Renal cortical epithelial cell (primary cell): ENCODE results near the gene MAPK9. TPM values are rescaled to one million over a fixed set of nuclear protein-coding genes. Genes with fewer than 3 reads are reported as not detected.
"Not testable (repeated sequence)": the region's sequence is repeated elsewhere in the genome, so short reads cannot be mapped to it uniquely, and the experiment has no call there.

Experiments
- DNase-seq: peaks from one replicate; pipeline ENCODE4 v3.0.0-alpha.2; 2011; ENCODE audit warnings: low read depth
- total RNA-seq: library from RNA; depleted of rRNA; stranded (reverse); fragments of >200 nt; gene quantifications from 2 replicates; pipeline ENCODE4 v1.2.3, GENCODE V29; 2014

MAPK9 gene
- total RNA-seq, 1 donor from 2014 or later: 32.3 TPM

DNA sequence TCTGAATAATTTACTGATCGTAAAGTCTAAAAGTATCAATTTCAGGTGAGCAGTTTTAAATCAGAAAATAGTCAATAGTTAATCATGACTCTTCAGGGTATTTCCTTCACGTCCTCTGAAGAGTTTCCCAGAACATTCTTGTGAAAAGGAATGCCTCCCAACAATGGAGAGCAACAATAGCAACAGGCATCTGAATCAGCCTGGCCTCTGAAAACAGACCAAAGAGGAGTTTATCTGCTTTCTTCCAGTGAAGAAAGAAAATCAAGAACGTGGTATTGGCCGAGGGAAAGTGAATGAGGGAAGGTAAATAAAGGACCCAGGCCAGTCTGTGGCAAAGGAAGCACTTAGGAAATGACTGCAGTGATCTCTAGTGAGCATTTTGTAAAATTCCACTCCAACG lies 56.8 kb downstream of the MAPK9 start:
- no peak for DNase-seq

DNA sequence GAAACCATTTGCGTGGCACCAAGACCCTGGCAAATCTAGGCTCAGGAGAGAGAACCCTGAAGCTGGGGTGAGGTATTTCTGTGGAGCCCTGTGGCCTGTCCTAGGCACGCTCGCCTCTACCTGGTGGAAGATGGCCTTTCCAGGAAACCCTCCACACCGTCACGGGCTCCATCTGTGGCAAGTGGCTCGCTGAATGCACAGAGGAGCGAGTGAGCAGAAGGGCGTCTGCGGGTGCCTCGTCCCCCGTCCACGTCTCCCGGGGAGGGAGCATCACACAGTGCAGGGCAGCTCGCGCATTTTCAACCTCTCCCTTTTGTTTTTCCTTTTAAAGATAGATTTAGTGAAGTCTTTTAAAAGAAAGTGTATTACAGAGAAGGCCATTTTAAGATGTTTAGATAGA lies 57.6 kb downstream of the MAPK9 start:
- no peak for DNase-seq

DNA sequence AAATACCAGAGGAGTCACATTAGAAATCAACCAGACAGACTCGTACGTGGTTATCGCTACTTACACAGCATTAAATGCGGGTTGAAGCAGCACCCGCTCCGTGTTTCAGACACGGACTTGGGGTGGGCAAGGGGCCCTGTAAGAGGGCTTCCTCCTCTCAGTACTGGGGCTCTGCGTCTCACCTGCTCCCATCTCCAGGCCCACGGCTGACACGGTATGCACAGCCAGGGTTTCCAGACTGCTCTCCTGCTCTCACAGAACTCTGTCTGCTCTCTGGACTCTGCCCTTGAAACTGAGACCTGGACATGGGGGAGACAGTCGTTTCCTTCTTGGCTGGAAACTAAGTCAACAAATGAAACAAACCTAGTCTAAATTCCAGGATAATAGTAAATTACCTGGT lies 58.2 kb downstream of the MAPK9 start:
- no peak for DNase-seq

DNA sequence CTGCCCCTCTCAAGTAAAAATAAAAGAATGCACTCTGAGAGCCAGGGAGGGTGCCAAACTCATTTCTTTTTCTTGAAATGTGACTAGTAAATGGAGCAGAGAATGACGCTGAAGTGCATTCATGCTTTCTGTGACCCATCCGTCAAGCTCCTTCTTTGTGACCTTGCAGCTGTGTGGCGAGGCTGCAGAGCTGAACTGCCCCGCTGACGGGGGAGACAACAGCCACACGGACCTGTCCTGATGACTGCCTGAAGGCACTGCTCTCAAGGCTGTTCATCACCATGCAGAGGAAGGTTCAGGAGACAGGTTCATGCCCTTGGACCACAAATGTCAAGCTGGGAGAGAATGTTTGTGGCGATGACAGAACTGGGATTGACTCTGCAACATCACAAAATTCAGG lies 61.9 kb downstream of the MAPK9 start:
- DNase-seq: no peak

DNA sequence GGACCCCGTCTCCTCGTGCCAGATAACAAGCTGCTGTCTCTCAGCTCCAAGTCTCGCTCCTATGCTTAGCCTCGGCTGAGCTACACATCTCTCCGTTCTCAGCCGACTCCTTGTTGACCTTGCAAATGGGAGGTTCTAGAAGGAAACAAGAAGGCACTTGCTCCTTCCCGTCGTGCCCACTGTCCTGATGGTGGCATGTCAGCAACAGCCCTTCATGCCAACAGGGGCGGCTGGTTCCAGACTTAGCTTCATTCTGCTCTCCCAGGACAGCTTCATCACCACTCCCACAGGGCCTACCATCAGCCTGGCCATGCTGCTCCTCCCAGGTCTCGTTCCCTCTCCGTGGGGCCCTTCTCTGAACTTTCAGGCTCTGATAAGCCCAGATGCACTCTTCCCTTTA lies 69.8 kb downstream of the MAPK9 start:
- DNase-seq: no peak

DNA sequence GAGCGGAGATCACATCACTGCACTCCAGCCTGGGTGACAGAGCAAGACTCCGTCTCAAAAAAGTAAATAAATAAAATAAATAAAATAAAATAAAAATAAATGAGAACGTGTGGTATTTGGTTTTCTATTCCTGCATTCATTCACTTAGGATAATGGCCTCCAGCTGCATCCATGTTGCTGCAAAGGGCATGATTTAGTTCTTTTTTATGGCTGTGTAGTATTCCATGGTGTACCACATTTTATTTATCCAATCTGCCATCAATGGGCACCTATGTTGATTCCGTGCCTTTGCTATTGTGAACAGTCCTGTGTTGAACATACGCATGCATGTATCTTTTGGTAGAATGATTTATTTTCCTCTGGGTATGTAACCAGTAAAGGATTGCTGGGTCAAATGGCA lies 74.1 kb downstream of the MAPK9 start:
- DNase-seq: no peak

DNA sequence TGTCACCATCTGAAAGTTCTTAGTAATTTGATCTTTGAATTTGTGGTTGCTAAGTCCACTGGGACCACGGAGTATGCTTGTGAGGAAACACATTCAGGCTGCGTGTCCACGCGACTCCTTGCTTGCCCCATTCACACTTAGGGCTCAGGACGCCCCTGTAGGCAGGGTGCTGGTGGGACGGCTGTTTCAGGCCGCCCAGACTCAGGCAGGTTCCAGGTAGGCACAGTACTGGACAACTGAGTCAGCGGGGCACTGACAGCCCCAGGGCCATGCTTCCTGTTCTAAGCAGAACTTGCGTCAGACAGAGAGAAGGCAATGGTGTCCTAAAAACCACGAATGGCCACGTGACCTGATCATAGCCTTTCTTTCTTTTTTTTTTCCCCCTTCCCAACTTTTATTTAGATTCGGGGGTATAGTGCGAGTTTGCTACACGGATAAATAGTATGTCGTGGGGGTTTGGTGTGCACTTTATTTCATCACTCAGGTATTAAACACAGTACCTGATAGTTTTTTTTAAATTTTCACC lies 75.2 kb downstream of the MAPK9 start:
- no peak for DNase-seq

DNA sequence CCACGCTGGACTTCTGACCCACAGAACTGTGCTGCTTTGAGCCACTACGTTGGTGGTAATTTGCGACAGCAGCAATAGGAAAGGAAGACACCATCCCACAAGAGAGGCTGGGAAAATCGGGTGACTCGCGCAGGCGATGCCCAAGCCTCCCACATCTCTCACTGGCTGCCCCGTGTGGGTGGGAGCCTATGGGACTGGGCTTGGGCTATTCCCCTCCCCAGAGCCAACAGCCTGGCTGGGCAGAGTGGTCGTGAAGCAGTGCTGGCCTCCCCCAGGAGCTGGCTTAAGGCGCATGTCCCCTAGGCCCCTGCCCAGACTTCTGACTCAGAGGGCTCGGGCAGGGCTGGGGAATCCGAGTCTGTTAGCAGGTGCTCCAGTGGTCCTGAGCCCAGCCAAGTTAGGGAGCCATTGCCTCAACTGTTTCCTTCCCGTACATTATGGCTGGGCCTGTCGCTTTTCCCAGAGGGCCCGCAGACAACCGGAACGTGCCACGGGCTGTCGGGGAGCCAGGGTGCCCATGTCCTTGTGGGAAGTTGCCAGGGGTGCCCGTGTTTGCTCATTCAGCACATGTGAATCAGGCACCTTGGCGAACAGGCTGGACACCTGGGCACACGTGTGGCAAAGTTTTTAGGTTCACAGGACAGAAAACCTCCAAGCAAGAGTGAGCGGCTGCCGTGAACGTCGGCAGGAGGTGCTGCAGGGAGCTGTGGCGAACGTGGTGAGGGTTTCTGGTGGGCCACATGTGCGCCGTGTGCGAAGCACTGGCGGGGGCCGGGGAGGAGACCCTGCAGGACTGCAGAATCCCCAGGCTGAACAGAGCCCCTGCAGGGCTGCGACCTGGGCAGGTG lies 75.9 kb downstream of the MAPK9 start:
- no peak for DNase-seq

DNA sequence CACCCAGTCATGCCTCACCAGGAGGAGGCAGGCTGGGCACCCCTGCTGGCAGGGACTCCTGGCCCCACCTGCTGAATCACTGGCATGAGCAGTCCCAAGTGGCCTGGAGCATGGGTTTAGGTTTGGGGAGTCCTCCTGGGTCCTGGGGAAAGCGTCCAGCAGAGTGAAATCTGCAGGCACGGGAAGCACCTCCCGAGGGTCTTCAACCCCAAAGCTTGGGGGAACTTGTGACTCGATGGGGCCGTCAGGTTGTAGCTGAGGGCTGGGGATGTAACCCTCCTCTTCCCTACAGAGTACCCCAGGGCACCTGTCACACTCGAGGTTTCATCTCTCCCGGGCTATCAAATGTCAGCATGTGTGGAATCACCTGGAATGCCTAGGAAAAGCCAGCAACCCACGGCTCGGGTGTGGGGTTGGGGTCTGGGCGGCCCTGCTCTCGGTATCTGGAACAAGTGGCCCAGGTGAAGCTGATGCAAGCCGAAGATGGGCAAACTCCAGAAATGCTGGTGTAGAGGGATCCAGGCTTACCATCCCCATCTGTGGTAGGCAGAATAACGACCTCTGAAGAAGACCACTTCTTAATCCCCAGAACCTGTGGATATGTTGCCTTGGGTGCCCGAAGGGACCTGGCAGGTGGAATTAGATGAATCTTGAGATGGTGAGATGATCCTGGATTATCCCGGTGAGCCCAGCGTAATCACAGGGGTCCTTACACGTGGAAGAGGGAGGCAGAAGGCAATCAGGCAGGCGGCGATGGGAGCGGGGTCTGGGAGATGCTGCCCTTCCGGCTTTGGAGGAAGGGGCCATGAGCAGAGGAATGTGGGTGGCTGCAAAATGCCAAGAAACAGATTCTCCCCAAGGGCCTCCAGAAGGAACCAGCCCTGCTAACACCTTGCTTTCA lies 76.8 kb downstream of the MAPK9 start:
- no peak for DNase-seq

DNA sequence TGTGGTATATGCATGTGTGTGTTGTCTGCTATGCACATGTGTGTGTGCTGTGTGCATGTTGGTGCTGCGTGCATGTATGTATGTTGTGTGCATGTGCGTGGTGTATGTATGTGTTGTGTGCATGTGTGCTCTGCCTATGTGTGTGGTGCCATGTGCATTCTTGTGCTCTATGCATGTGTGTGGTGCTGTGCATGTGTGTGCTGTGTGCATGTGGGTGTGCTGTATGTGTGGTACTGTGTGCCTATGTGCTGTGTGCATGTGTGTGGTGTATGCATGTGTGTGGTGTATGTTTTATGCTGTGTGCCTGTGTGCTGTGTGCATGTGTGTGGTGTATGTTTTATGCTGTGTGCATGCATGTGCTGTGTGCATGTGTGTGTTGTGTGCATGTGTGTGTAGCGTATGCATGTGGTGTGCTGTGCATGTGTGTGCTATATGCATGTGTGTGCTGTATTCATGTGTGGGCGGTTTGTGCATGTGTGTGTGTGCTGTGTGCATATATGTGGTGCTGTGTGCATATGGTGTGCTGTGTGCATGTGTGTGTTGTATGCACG lies 78.2 kb downstream of the MAPK9 start:
- DNase-seq: no peak

DNA sequence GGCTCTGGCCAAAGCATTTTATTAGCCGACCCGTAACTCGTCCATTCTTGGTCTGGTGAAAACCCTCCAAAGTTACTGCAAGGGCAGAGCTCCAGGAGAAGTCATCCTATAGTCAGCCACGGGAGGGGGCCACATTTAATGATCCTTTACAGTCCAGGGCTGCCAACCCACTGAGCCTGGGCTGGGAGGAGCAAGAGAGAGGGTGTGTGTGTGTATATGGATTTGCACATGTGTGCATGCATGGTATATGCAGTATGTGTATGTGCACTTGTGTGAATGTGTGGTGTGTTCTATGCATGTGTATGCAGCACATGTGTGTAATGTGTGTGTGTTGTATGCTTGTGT lies 78.7 kb downstream of the MAPK9 start:
- no peak for DNase-seq

DNA sequence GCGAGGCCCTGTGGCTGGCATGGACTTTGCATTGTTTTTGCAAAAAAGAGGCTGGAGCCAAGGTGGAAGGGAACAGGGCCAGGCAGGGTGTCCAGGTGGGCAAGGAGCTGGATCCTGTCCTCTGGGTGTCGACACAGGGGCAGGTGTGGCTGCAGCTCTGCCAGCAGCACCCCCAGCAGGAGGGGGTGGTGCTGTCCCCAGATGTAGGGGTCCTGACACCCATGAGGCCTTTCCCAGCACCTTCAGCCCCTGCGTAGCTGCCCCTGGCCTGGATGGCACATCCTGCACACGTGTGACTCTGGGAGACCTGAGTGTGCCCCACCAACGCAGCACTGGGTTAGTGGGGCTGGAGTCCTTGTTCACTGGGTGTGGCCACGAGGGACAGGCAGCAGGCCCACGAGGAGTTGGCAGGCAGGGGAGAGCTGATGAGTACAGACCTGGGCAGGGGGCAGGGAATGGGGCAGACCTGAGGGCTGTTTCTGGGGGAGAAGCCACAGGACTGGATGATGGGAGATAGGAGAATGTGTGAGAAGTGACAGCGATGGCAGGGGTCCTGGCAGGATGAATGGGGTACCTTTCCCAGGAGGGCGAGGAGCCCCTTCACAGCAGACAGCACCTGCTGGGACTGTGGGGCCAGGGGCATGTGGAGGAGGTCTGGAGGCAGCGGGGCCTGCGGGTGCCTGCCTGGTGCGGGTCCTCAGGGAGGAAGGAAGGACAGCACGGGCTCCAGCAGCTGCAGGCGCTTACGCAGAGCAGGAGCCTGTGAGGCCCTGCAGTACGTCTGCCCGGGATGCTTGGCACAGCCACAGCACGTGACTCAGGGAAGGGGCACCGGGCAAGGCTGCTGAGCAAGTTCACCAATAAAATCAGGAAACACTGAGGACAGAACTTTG lies 79.3 kb downstream of the MAPK9 start:
- no peak for DNase-seq

DNA sequence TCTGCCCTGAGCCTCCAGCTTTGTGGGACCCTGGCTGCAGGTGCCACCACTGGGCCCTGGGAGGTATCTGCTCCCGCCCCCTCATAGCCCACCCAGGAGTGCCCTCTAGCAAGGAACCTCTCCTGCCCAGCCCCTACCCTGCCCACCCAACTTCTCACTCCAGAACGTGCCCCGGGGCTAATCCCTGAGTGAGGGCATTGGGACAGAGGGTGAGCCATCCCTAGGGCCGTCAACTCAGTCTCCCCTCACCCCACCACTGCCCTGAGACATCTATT lies 80.2 kb downstream of the MAPK9 start:
- DNase-seq: no peak

DNA sequence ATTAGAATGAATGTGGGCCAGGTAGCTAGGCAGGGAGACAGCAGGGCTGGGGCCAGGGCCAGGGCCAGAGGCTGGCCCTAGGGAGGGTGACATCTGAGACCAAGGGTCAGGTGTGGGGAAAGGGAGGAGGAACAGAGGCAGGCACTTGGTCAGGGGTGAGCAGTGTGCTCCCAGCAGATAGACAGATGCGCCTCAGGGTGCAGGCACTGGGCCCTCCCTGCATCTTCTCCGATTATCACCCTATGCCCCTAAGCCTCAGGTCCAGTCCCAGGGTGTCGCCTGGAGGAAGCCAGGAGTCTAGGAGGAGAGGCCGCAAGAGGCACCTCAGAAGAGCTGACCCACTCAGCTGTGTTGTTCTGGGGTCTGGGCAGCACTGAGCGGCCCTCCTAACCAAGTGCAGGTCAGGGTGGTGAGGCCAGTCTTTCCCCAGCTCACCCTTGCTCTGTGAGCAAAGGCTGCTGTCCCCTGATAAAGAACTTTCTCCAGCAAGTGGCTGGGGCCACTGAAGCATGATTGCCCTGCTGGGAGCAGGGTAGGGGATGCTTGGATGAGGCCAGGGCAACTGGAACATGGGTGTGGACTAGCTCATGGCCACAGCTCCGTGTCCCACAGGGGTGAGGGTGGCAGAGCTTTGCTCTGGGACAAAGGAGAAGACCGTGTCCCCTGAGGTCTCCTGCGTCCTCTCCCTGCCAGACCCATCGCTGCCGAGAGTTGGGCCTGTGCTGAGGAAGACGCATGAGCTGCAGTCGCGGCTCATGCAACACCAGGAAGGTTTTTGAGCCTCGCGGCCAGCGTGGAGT lies 80.7 kb downstream of the MAPK9 start:
- DNase-seq: no peak

DNA sequence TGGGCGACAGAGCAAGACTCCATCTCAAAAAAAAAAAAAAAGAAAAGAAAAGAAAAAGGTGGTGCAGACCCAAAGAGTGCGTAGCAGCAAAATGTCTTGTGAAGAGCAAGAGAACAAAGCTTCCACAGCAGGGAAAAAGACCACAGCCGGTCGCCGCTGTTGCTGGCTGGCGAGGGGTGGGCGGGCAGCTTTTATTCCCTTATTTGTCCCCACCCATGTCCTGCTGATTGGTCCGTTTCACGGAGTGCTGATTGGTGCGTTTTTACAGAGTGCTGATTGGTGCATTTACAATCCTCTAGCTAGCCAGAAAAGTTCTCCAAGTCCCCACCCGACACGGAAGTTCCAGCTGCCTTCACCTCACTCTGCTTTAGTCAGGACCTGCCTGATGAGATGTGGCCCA lies 81.8 kb downstream of the MAPK9 start:
- not testable (repeated sequence) for DNase-seq

DNA sequence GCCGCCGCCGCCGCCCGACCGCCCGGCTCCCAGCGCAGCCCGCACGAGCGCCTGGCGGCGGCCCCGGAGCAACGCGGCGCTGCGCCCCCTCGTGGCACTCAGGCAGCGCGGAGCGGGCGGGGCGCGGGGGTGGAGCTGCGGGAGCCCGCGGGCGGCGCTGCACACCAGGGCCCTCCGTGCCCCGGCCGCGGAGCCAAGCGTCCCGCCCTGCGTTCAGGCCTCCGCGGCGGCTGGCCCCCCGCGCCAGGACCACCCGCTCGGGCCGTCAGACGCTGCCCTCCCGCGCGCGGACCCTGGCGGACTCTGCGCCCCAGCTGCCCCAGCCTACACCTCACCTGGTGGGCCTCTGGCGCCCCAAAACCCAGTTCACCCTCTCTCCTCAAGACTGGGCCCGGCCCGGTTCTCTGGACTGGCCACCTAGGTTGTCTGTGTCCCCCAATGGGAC lies 82.7 kb downstream of the MAPK9 start, which contains the start of gene RASGEF1C:
Gene RASGEF1C (minus strand): TSS at position 75 of the 445 bp plus-strand sequence. CDS start 71,159 bp downstream, outside the sequence.
- DNase-seq: peak; percentile 3

DNA sequence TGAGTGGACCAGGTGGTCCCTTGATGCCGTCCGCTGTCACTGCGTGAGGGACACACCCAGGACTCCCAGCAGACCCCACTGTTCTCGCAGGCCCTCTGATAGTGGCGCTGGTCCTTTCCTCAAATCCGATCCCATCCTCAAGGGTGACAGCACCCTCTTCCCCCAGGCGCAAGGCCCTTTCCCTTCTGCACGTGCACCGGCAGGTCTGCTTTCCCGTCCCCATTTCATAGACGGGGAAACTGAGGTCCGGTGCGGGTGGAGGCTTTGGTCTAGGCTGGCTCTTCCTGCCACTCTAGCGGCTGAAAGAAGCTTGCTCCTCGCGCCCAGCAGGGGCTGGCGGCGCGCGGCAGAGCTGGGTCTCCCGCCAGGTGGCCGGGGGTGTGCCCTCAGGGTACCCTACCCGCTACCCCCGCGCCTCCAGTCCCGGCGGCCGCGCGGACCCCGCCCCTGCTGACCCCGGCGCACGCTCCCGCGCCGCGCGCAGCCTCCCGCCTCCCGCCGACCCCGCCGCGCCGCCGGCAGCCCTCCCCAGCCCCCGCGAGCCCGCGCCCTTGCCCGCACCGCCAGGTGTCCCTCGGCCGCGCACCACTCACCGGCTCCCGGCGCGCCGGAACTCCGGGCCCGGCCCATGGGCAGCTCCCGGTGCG lies 83.3 kb downstream of the MAPK9 start:
- DNase-seq: no peak

DNA sequence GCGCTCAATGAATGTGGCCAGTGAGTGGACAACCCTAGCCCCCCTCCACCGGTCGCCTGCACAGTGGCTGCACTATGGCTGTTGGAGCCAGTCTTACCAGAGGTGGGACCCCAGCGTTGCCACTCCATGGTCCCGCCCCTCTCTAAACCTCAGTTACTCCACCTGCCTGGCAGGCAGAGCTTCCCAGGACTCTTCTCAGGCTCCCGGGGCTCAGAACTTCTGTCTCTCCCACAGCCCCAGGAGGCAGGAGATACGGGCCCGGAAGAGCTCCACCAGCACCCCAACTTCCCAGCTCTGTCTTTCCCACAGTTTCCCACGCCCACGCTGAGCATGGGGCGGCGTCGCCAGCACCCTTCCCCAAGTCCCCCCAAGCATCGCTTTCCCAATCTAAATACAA lies 83.8 kb downstream of the MAPK9 start:
- no peak for DNase-seq

DNA sequence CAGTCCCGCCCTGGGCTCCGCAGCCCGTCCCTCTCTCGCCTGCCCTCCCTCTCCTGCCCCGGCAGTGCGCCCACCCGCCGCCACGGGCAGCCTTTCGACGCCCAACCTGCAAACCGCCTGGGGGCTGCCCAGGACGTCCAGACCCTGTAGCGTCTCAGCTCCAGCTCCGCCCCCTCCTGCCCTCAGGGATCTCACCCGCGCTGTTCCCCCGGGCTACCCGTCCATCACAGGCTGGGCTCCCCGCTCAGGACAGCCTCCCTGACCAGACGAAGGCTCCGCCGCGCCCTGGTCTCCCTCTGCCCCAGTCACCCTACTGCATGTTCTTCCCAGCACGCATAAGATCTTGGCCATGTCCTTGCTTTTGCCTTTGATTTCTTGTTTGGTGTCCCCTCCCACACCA lies 84.3 kb downstream of the MAPK9 start:
- DNase-seq: no peak

DNA sequence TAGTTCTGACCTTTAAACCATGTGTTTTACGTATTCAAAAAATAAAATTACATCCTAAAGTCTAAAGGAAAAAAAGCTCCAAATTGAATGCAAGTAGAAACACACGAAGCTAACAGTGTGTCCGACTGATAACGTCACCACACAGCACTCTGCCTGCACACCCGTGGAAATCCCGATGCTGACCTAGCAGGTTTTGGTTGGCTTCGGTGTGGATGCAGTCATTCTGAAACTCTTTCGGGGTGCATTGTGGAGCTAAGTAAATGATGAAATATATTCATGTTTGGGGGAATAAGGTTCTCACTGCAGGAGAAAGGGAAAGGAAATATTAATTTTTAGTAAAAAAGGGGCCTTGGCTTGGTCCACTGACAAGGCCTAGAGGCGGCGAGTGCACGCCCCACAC lies 84.9 kb downstream of the MAPK9 start:
- no peak for DNase-seq
